Sigmoid colon (tissue), 7 donors: ENCODE measurements around the gene INF2. TPM values are rescaled to one million over a fixed set of nuclear protein-coding genes. Genes with fewer than 3 reads are reported as not detected.
"Not testable (repeated sequence)": the region's sequence is repeated elsewhere in the genome, so short reads cannot be mapped to it uniquely, and the experiment has no call there.

Source experiments
- DNase-seq: peaks from one replicate; pipeline ENCODE4 v3.0.0-alpha.2; 2019
- H3K27ac ChIP-seq, 4 donors: fragments of 200-600 bp; sonication (generic); one replicate each; pipeline ENCODE4 v1.5.1; 2016 to 2019; ENCODE audit warnings: mild to moderate bottlenecking in 1 of 4
- H3K27me3 ChIP-seq, 3 donors: fragments of 200-600 bp; sonication (generic); one replicate each; pipeline ENCODE4 v1.5.1; 2019; ENCODE audit warnings: mild to moderate bottlenecking in 1 of 3
- H3K36me3 ChIP-seq, 4 donors: fragments of 200-600 bp; sonication (generic); one replicate each; pipeline ENCODE4 v1.5.1; 2016 to 2019
- H3K4me1 ChIP-seq, 4 donors: fragments of 200-600 bp; sonication (generic); one replicate each; pipeline ENCODE4 v1.5.1; 2017 to 2019
- H3K4me3 ChIP-seq, 4 donors: fragments of 200-600 bp; sonication (generic); one replicate each; pipeline ENCODE4 v1.5.1; 2017 to 2019; ENCODE audit warnings: mild to moderate bottlenecking in 2 of 4, moderate library complexity in 1 of 4
- H3K9me3 ChIP-seq, 4 donors: fragments of 200-600 bp in 3 of 4; sonication (generic) in 3 of 4; one replicate each; pipeline versions ENCODE4 v1.5.1 to v1.6.1; 2013 to 2019
- CTCF ChIP-seq, 4 experiments: fragments of 450-650 bp in 3 of 4; fragments of 200-600 bp in 1 of 4; IDR thresholded peaks; one replicate each; pipeline ENCODE4 v1.5.1; 2016 to 2019; ENCODE audit warnings: antibody characterized with exemption in 4 of 4, mild to moderate bottlenecking in 3 of 4, moderate library complexity in 2 of 4
- EP300 ChIP-seq, 4 donors: sonication (generic); formaldehyde crosslinking; IDR thresholded peaks; one replicate each; pipeline ENCODE4 v1.6.1; 2017; ENCODE audit warnings: antibody characterized with exemption in 4 of 4
- POLR2A ChIP-seq, 2 donors: fragments of 450-650 bp; IDR thresholded peaks; one replicate each; pipeline ENCODE4 v1.6.1; 2016; ENCODE audit warnings: antibody characterized with exemption in 2 of 2, mild to moderate bottlenecking in 2 of 2, moderate library complexity in 2 of 2
- POLR2AphosphoS5 ChIP-seq, 4 donors: sonication (generic); formaldehyde crosslinking; IDR thresholded peaks; one replicate each; pipeline ENCODE4 v1.6.1; 2017; ENCODE audit warnings: antibody characterized with exemption in 4 of 4
- WGBS, 2 donors: extraction: QIAGEN DNeasy Blood & Tissue Kit; methylation state at CpG; one replicate each; pipeline ENCODE4 v1.1.7; 2013; 5-methylcytosine and 5-hydroxymethylcytosine counted together
- intact Hi-C: fragments of 100-400 bp; cut with DNase I; formaldehyde crosslinking; loops from one replicate; pipeline ENCODE4 v1.15.1; 2023
- polyA plus RNA-seq, 3 donors: library from polyadenylated mRNA; stranded (reverse); fragments of 200-250 nt; gene quantifications; one replicate each; pipeline ENCODE4 v1.2.3, GENCODE V29; 2013
- total RNA-seq, 4 donors: library from RNA; depleted of rRNA; stranded (reverse); fragments of >200 nt; gene quantifications; one replicate each; pipeline ENCODE4 v1.1.0, GENCODE V29; 2016
- donor health status: healthy with polysubstance abuse.
- donor health status: Bipolar disorder and iron deficiency.
- donor health status: healthy.

The INF2 gene
- total and polyA plus RNA-seq, 7 donors: 26.3 to 169 (median 67.0) TPM

- Histone ChIP-seq H3K27me3 (no peaks in the 10 kb centered on the region), H3K9me3 (no peaks in the 10 kb centered on the region), H3K4me1 (peaks cover 0 to 10% (median 9%) of the 10 kb centered on the region in 4 donors), H3K27ac (no peak overlapping the region), H3K36me3 (no peaks in the 10 kb centered on the region), H3K4me3 (no peak overlapping the region)
- WGBS, 2 donors: 94 to 96% methylated on average over 9 of the region's 9 CpGs
- intact Hi-C loops: no loop called here
- DNase-seq: no peak
- no peak for TF ChIP-seq CTCF (IDR thresholded peaks at IDR 0.05)
Observed at GRCh38 chr14:104652386-104652785, 37.0 kb upstream of the INF2 start.

- H3K4me1 ChIP-seq, H3K27me3 ChIP-seq, H3K4me3 ChIP-seq, H3K36me3 ChIP-seq, H3K27ac ChIP-seq, intact Hi-C loops, H3K9me3 ChIP-seq, DNase-seq: not testable (repeated sequence)
- 95 to 96% methylated on average over 52 of the region's 52 CpGs for WGBS, 2 donors
Observed at GRCh38 chr14:104653130-104653920, 36.1 kb upstream of the INF2 start.

GRCh38 chr14:104654119-104654518, 35.3 kb upstream of the INF2 start:
- peaks cover 0 to 10% (median 9%) of the 10 kb centered on the region in 4 donors for H3K4me1 ChIP-seq
- no peak for DNase-seq
- no peaks in the 10 kb centered on the region for H3K9me3 ChIP-seq
- no peak overlapping the region for H3K4me3 ChIP-seq
- intact Hi-C loops: no loop called here
- no peaks in the 10 kb centered on the region for H3K36me3 ChIP-seq
- no peak for TF ChIP-seq POLR2A (IDR thresholded peaks at IDR 0.05)
- no peak for TF ChIP-seq EP300 (IDR thresholded peaks at IDR 0.05)
- no peak for TF ChIP-seq POLR2AphosphoS5 (IDR thresholded peaks at IDR 0.05)
- TF ChIP-seq CTCF (IDR thresholded peaks at IDR 0.05): no peak
- WGBS, 2 donors: 87 to 93% methylated on average over 6 of the region's 6 CpGs
- no peaks in the 10 kb centered on the region for H3K27me3 ChIP-seq
- H3K27ac ChIP-seq: no peak overlapping the region

GRCh38 chr14:104655128-104655848, 34.1 kb upstream of the INF2 start:
- Histone ChIP-seq H3K4me3 (no peak overlapping the region), H3K27ac (no peak overlapping the region), H3K9me3 (no peaks in the 10 kb centered on the region), H3K27me3 (peaks cover 0 to 9% (median 8%) of the 10 kb centered on the region in 3 donors), H3K4me1 (peaks cover 0 to 6% (median 5%) of the 10 kb centered on the region in 4 donors), H3K36me3 (no peaks in the 10 kb centered on the region)
- no peak for DNase-seq
- TF ChIP-seq EP300 (IDR thresholded peaks at IDR 0.05) (no peak), POLR2AphosphoS5 (IDR thresholded peaks at IDR 0.05) (no peak), CTCF (IDR thresholded peaks at IDR 0.05) (no peak), POLR2A (IDR thresholded peaks at IDR 0.05) (no peak)
- intact Hi-C loops: no loop called here
- WGBS, 2 donors: 85 to 92% methylated on average over 14 of the region's 14 CpGs

GRCh38 chr14:104656014-104656714, 33.3 kb upstream of the INF2 start:
- DNase-seq: no peak
- Histone ChIP-seq H3K4me3 (no peak overlapping the region), H3K27me3 (peaks cover 0 to 16% (median 13%) of the 10 kb centered on the region in 3 donors), H3K4me1 (no peaks in the 10 kb centered on the region), H3K36me3 (no peaks in the 10 kb centered on the region), H3K27ac (no peak overlapping the region), H3K9me3 (no peaks in the 10 kb centered on the region)
- intact Hi-C loops: no loop called here
- TF ChIP-seq POLR2A (IDR thresholded peaks at IDR 0.05) (no peak), CTCF (IDR thresholded peaks at IDR 0.05) (no peak)
- WGBS, 2 donors: 63 to 78% methylated on average over 29 of the region's 29 CpGs
